ENCODE results near the gene TRMO. TPM values are rescaled to one million over a fixed set of nuclear protein-coding genes. Genes with fewer than 3 reads are reported as not detected.

The TRMO gene
- total and polyA plus RNA-seq, 2 of the 13 experiments (the other 11 are each of a cell fraction or from before 2014, with no cell fraction given) = 8.7 to 18.6 TPM

DNA sequence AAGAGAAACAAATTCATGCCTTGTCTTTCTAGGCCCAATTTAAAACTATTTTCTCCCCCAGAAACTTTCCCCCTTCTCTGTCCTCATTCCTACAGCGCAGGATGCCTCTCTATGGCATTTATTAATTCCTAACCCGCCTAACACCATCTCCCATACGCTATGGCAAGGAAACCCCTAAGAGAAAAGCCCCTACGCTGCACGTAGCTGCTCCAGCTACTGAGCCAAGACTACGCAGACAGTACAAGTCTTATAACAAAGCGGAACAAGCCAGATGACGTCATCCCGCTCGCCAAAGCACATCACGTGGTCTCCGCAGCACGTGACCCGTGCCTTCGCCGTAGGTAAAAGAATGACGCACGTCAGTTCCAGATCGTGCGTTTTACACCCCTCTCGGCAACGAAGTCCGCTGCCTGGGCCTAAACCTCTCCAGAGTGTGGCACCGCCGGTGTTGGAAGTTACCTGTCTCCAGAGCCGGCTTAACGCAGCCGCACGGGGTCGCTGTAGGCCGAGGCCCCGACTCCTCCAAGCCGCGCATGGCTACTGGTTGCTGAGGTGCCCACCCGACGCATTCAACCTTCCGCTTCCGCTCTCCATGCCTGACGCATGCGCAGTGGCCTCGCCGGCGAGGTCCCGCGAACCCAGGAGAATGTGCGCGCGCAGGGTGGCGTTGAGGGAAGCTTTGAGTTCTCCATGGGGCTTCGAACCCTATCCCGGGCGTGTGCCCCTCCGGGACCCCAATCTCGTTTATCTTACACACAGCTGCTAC lies at the start of gene TRMO (continued):
- TF ChIP-seq, protein P1, sequence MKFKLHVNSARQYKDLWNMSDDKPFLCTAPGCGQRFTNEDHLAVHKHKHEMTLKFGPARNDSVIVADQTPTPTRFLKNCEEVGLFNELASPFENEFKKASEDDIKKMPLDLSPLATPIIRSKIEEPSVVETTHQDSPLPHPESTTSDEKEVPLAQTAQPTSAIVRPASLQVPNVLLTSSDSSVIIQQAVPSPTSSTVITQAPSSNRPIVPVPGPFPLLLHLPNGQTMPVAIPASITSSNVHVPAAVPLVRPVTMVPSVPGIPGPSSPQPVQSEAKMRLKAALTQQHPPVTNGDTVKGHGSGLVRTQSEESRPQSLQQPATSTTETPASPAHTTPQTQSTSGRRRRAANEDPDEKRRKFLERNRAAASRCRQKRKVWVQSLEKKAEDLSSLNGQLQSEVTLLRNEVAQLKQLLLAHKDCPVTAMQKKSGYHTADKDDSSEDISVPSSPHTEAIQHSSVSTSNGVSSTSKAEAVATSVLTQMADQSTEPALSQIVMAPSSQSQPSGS (CRISPR knock-in tag; IDR thresholded peaks at IDR 0.05) = peak; percentile 100
- TF ChIP-seq CENPT (CRISPR knock-in tag; IDR thresholded peaks at IDR 0.05; ENCODE audit: low read depth) (peak; percentile 49; the same call in 1 of the 2 replicates), PCBP1 (IDR thresholded peaks at IDR 0.05; ENCODE audit: borderline replicate concordance, low read depth, low read length) (peak; percentile 77; the same call in 1 of the 2 replicates), ZNF589 (CRISPR knock-in tag; conservative IDR thresholded peaks at IDR 0.05) (peak; percentile 74; the same call in 1 of the 2 replicates), ZBTB38 (CRISPR knock-in tag; IDR thresholded peaks at IDR 0.05) (peak; percentile 91), GTF2F1 (IDR thresholded peaks at IDR 0.05; ENCODE audit: low read length) (peak; percentile 88), SAFB2 (CRISPR knock-in tag; IDR thresholded peaks at IDR 0.05; ENCODE audit: borderline replicate concordance, low read depth) (no peak; the same call in 1 of the 2 replicates), RELA (CRISPR knock-in tag; IDR thresholded peaks at IDR 0.05) (no peak), ZNF383 (CRISPR knock-in tag; IDR thresholded peaks at IDR 0.05; ENCODE audit: borderline replicate concordance) (peak; percentile 83), ZBTB42 (CRISPR knock-in tag; IDR thresholded peaks at IDR 0.05) (no peak), RCOR2 (CRISPR knock-in tag; IDR thresholded peaks at IDR 0.05) (0 out of 2 replicates have a peak, but pooled peaks have one; percentile 37), RNF2 (conservative IDR thresholded peaks at IDR 0.05; ENCODE audit: low read depth) (peak; percentile 93), ZNF510 (CRISPR knock-in tag; IDR thresholded peaks at IDR 0.05; ENCODE audit: low read depth) (peak; percentile 89; the same call in 1 of the 2 replicates), KAT2B (IDR thresholded peaks at IDR 0.05; ENCODE audit: borderline replicate concordance, low read depth, low read length) (no peak), RBFOX2 (IDR thresholded peaks at IDR 0.05; ENCODE audit: low read depth, low read length) (peak; percentile 96), ERF (CRISPR knock-in tag; IDR thresholded peaks at IDR 0.05) (peak; percentile 72; the same call in 1 of the 2 replicates), ZNF224 (CRISPR knock-in tag; IDR thresholded peaks at IDR 0.05) (peak; percentile 96), HMG20B (CRISPR knock-in tag; conservative IDR thresholded peaks at IDR 0.05) (peak; percentile 79; the same call in 1 of the 2 replicates), ZNF207 (IDR thresholded peaks at IDR 0.05; ENCODE audit: borderline replicate concordance) (peak; percentile 36; the same call in 1 of the 2 replicates), NFE2L2 (IDR thresholded peaks at IDR 0.05; ENCODE audit: low read length) (no peak), SNAPC2 (CRISPR knock-in tag; IDR thresholded peaks at IDR 0.05) (no peak), ZBTB8A (CRISPR knock-in tag; IDR thresholded peaks at IDR 0.05; ENCODE audit: borderline replicate concordance, low read depth) (0 out of 2 replicates have a peak, but pooled peaks have one; percentile 40)
- TF ChIP-seq, protein P2, sequence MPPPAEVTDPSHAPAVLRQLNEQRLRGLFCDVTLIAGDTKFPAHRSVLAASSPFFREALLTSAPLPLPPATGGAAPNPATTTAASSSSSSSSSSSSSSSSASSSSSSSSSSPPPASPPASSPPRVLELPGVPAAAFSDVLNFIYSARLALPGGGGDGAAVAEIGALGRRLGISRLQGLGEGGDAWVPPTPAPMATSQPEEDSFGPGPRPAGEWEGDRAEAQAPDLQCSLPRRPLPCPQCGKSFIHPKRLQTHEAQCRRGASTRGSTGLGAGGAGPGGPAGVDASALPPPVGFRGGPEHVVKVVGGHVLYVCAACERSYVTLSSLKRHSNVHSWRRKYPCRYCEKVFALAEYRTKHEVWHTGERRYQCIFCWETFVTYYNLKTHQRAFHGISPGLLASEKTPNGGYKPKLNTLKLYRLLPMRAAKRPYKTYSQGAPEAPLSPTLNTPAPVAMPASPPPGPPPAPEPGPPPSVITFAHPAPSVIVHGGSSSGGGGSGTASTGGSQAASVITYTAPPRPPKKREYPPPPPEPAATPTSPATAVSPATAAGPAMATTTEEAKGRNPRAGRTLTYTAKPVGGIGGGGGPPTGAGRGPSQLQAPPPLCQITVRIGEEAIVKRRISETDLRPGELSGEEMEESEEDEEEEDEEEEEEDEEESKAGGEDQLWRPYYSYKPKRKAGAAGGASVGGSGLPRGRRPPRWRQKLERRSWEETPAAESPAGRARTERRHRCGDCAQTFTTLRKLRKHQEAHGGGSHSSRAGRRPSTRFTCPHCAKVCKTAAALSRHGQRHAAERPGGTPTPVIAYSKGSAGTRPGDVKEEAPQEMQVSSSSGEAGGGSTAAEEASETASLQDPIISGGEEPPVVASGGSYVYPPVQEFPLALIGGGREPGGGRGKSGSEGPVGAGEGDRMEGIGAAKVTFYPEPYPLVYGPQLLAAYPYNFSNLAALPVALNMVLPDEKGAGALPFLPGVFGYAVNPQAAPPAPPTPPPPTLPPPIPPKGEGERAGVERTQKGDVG (CRISPR knock-in tag; IDR thresholded peaks at IDR 0.05; ENCODE audit: borderline replicate concordance) = peak; percentile 60; the same call in 1 of the 2 replicates
- TF ChIP-seq, protein P3, sequence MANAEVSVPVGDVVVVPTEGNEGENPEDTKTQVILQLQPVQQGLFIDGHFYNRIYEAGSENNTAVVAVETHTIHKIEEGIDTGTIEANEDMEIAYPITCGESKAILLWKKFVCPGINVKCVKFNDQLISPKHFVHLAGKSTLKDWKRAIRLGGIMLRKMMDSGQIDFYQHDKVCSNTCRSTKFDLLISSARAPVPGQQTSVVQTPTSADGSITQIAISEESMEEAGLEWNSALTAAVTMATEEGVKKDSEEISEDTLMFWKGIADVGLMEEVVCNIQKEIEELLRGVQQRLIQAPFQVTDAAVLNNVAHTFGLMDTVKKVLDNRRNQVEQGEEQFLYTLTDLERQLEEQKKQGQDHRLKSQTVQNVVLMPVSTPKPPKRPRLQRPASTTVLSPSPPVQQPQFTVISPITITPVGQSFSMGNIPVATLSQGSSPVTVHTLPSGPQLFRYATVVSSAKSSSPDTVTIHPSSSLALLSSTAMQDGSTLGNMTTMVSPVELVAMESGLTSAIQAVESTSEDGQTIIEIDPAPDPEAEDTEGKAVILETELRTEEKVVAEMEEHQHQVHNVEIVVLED (CRISPR knock-in tag; IDR thresholded peaks at IDR 0.05; ENCODE audit: borderline replicate concordance) = peak; percentile 97
